Glutamatergic neuron (in vitro differentiated cells): Measurements from ENCODE around the gene UGT1A10. TPM values are rescaled to one million over a fixed set of nuclear protein-coding genes. Genes with fewer than 3 reads are reported as not detected.
"Not testable (repeated sequence)": the region's sequence is repeated elsewhere in the genome, so short reads cannot be mapped to it uniquely, and the experiment has no call there.

Source experiments
- DNase-seq: peaks from one replicate; pipeline ENCODE4 v3.0.0; 2022
- H3K27ac Mint-ChIP-seq: one replicate; pipeline ENCODE4 v1.8.0; 2020; ENCODE audit warnings: mild to moderate bottlenecking, mixed read lengths, inconsistent platforms; ENCODE audit not compliant: unreplicated experiment
- H3K27me3 Mint-ChIP-seq: one replicate; pipeline ENCODE4 v1.8.0; 2020; ENCODE audit warnings: mild to moderate bottlenecking, moderate library complexity, mixed read lengths, inconsistent platforms; ENCODE audit not compliant: unreplicated experiment
- H3K36me3 Mint-ChIP-seq: one replicate; pipeline ENCODE4 v1.8.0; 2020; ENCODE audit warnings: mild to moderate bottlenecking, mixed read lengths, inconsistent platforms; ENCODE audit not compliant: unreplicated experiment
- H3K4me1 Mint-ChIP-seq: one replicate; pipeline ENCODE4 v1.8.0; 2020; ENCODE audit warnings: mild to moderate bottlenecking, low read depth, mixed read lengths, inconsistent platforms; ENCODE audit not compliant: unreplicated experiment
- H3K4me3 Mint-ChIP-seq: one replicate; pipeline ENCODE4 v1.8.0; 2020; ENCODE audit warnings: mild to moderate bottlenecking, mixed read lengths, inconsistent platforms; ENCODE audit not compliant: unreplicated experiment
- H3K9me3 Mint-ChIP-seq: one replicate; pipeline ENCODE4 v1.8.0; 2020; ENCODE audit warnings: mild to moderate bottlenecking, moderate library complexity, mixed read lengths, inconsistent platforms; ENCODE audit not compliant: unreplicated experiment
- long read RNA-seq: library from polyadenylated mRNA; unstranded; transcript quantifications from one replicate; pipeline ENCODE4 v2.0.0, GENCODE V29; 2020; ENCODE audit not compliant: unreplicated experiment
- total RNA-seq: library from RNA; stranded (reverse); fragmentation: NEBNext Ultra II Directional; extraction: Animal tissue kit (Norgen Biotek cat#: 25700); gene quantifications from one replicate; pipeline ENCODE4 v1.2.1, GENCODE V29; 2021; ENCODE audit not compliant: unreplicated experiment
- TF ChIP-seq, protein P1 (sequence below): fragments of 200-600 bp; sonication (generic); IDR thresholded peaks from one replicate; pipeline ENCODE4 v1.5.0; 2021; ENCODE audit not compliant: partially characterized antibody, unreplicated experiment

The UGT1A10 gene
- total RNA-seq, result not detected
- long read RNA-seq, result 0 reads

DNA sequence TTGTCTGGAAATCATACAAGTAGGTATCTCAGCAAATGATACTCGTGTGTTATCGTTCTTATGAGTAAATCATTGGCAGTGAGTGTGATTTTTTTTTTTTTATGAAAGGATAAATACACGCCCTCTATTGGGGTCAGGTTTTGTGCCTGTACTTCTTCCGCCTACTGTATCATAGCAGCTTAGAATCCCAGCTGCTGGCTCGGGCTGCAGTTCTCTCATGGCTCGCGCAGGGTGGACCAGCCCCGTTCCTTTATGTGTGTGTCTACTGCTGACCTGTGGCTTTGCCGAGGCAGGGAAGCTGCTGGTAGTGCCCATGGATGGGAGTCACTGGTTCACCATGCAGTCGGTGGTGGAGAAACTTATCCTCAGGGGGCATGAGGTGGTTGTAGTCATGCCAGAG is at the start of gene UGT1A10:
Gene UGT1A10 (plus strand): TSS at position 143 of the 400 bp plus-strand sequence. CDS start 75 bp downstream, at position 218.
- not testable (repeated sequence) for H3K4me1 Mint-ChIP-seq, H3K9me3 Mint-ChIP-seq, DNase-seq, H3K4me3 Mint-ChIP-seq, H3K27me3 Mint-ChIP-seq, H3K27ac Mint-ChIP-seq, H3K36me3 Mint-ChIP-seq

DNA sequence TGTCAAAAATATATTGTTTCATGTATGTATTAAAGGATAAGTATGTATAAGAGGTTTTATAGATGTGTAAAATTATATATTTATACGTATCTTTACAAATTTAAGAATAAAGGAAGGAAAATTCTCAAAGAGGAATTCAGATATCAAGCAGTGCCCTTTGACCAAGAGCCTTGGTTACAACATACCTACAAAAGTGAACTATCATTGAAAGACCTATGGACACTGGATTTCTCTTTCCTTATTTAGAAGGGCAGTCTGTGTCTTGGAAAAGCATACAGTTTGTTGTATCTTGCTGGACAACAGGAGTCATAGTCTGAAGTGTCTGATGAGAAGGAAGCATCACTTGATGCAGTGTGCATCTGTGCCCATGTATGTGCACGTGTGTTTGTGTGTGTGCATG is 47.8 kb upstream of the UGT1A10 start:
- no peaks in the 10 kb centered on the region for H3K4me1 Mint-ChIP-seq
- no peak overlapping the region for H3K27ac Mint-ChIP-seq
- TF ChIP-seq, protein P1, sequence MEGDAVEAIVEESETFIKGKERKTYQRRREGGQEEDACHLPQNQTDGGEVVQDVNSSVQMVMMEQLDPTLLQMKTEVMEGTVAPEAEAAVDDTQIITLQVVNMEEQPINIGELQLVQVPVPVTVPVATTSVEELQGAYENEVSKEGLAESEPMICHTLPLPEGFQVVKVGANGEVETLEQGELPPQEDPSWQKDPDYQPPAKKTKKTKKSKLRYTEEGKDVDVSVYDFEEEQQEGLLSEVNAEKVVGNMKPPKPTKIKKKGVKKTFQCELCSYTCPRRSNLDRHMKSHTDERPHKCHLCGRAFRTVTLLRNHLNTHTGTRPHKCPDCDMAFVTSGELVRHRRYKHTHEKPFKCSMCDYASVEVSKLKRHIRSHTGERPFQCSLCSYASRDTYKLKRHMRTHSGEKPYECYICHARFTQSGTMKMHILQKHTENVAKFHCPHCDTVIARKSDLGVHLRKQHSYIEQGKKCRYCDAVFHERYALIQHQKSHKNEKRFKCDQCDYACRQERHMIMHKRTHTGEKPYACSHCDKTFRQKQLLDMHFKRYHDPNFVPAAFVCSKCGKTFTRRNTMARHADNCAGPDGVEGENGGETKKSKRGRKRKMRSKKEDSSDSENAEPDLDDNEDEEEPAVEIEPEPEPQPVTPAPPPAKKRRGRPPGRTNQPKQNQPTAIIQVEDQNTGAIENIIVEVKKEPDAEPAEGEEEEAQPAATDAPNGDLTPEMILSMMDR, result no peak
- H3K36me3 Mint-ChIP-seq, result peaks cover 10% of the 10 kb centered on the region
- H3K27me3 Mint-ChIP-seq, result no peaks in the 10 kb centered on the region
- H3K9me3 Mint-ChIP-seq, result no peaks in the 10 kb centered on the region
- no peak for DNase-seq
- no peak overlapping the region for H3K4me3 Mint-ChIP-seq

DNA sequence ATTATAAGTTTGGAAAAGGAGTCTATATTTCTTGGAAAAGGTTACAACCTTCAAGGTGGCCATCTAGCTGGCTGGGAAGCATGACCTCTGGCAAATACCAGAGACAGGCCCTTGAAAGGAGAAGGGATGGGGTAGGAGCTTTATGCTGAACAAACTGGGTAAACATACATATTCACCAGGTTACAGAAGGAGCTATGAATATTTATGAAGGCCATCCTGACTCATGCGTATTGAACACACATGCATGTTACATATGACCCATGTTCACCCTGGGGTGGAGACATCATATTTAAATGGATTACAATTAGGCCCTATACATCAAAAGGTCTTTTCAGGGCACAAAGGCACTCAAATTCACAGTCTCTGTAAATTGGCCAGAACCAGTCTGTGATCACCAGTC is 43.5 kb upstream of the UGT1A10 start:
- H3K27me3 Mint-ChIP-seq, H3K4me1 Mint-ChIP-seq, H3K4me3 Mint-ChIP-seq, DNase-seq, H3K9me3 Mint-ChIP-seq, H3K36me3 Mint-ChIP-seq, H3K27ac Mint-ChIP-seq: not testable (repeated sequence)

DNA sequence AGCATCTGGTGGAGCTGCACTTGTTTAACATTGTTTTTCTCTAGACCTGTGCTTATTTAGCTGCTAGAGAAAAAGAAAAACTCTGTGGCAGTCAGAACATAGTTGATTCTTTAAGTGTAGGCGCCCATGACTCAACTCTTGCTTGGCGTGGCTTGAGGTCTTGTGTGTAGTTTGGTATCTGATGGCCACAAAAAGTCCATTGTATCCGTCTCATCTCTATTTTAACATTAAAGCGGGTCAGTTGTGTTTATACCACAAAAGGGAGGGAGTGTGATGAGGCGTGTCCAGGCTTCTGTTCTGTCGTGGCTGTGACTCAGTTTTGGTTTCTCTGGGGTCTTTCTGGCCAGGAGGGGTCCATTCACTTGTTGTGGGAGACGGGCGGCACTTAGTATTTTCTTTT is 43.0 kb upstream of the UGT1A10 start:
- no peaks in the 10 kb centered on the region for H3K4me1 Mint-ChIP-seq

DNA sequence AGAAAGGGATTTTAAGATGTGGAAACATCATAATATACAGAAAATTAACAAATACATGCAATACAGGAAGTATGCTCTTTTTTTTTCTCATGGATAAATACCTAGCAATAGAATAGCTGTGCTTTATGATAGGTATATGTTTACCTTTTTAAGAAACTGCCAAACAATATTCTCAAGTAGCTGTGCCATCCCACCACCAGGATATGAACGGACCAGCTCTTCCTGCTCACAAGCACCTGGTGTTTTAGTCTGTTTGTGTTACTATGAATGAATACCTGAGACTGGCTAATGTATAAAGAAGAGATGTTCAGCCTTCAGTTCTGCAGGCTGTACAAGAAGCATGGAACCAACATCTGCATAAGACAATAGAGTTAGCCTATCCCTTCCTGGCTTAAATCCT is 38.7 kb upstream of the UGT1A10 start:
- no peaks in the 10 kb centered on the region for H3K9me3 Mint-ChIP-seq
- H3K36me3 Mint-ChIP-seq, result peaks cover 9% of the 10 kb centered on the region
- H3K27me3 Mint-ChIP-seq, result no peaks in the 10 kb centered on the region
- TF ChIP-seq, protein P1, result no peak
- no peak overlapping the region for H3K27ac Mint-ChIP-seq
- DNase-seq, result no peak
- peaks cover 8% of the 10 kb centered on the region for H3K4me1 Mint-ChIP-seq
- H3K4me3 Mint-ChIP-seq, result no peak overlapping the region

More for the DNA sequence above, 43.0 kb upstream of the UGT1A10 start:
- no peak overlapping the region for H3K27ac Mint-ChIP-seq
- H3K9me3 Mint-ChIP-seq, result no peaks in the 10 kb centered on the region
- DNase-seq, result no peak
- no peaks in the 10 kb centered on the region for H3K27me3 Mint-ChIP-seq
- no peak overlapping the region for H3K4me3 Mint-ChIP-seq
- peaks cover 9% of the 10 kb centered on the region for H3K36me3 Mint-ChIP-seq
- TF ChIP-seq, protein P1, result no peak

DNA sequence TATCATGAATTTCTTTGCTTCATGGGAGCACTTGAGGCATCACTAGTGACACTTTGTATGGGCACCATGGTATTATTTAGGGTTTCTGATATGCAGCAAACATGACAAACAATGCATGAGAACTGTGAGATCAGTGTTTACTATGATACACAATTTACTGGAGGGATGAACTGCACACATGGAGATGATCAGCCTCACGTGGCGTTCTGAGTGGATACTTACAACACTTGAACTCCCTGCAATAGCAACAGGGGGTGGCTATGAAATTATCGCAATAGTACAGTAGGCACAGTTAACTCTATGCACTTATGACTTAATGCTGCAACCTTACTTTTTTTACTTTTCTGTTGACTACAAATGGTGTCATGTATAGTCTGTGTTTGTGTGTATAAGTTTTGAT is 37.3 kb upstream of the UGT1A10 start:
- TF ChIP-seq, protein P1, result no peak
- Mint-ChIP-seq H3K4me1 (peaks cover 8% of the 10 kb centered on the region), H3K27me3 (no peaks in the 10 kb centered on the region), H3K27ac (no peak overlapping the region), H3K9me3 (peaks cover 2% of the 10 kb centered on the region), H3K36me3 (peaks cover 9% of the 10 kb centered on the region), H3K4me3 (no peak overlapping the region)
- DNase-seq, result no peak
